ENCODE results near the gene NF2.

The NF2 gene

GRCh38 chr22:29732883-29733282 is 129.4 kb downstream of the NF2 start:
- TF ChIP-seq JUND (IDR thresholded peaks at IDR 0.05; ENCODE audit: low read depth), result no peak
- no peak for DNase-seq (ENCODE audit: low read depth in 1 of 2, low spot score in 1 of 2)
- in situ Hi-C loops (cut with HindIII; ENCODE audit: low pct_unique_long_range_greater_than_20kb, low sequenced_read_pairs), result no loop called here

GRCh38 chr22:29733362-29734201 is 130.1 kb downstream of the NF2 start:
- peak in 1 of 2 experiments; percentile 33 for DNase-seq (ENCODE audit: low read depth in 1 of 2, low spot score in 1 of 2)
- in situ Hi-C loops (cut with HindIII; ENCODE audit: low pct_unique_long_range_greater_than_20kb, low sequenced_read_pairs), result no loop called here
- TF ChIP-seq JUND (IDR thresholded peaks at IDR 0.05; ENCODE audit: low read depth), result no peak

GRCh38 chr22:29734406-29734805 is 131.0 kb downstream of the NF2 start:
- in situ Hi-C loops (cut with HindIII; ENCODE audit: low pct_unique_long_range_greater_than_20kb, low sequenced_read_pairs), result no loop called here
- DNase-seq (ENCODE audit: low read depth in 1 of 2, low spot score in 1 of 2), result no peak
- TF ChIP-seq JUND (IDR thresholded peaks at IDR 0.05; ENCODE audit: low read depth), result no peak

- TF ChIP-seq JUND (IDR thresholded peaks at IDR 0.05; ENCODE audit: low read depth), result no peak
- in situ Hi-C loops (cut with HindIII; ENCODE audit: low pct_unique_long_range_greater_than_20kb, low sequenced_read_pairs), result no loop called here
- DNase-seq (ENCODE audit: low read depth in 1 of 2, low spot score in 1 of 2), result no peak
Observed at GRCh38 chr22:29734838-29735237, 131.4 kb downstream of the NF2 start.

- TF ChIP-seq JUND (IDR thresholded peaks at IDR 0.05; ENCODE audit: low read depth), result no peak
- DNase-seq (ENCODE audit: low read depth in 1 of 2, low spot score in 1 of 2), result no peak
- in situ Hi-C loops (cut with HindIII; ENCODE audit: low pct_unique_long_range_greater_than_20kb, low sequenced_read_pairs), result no loop called here
Observed at GRCh38 chr22:29735416-29735815, 132.0 kb downstream of the NF2 start.

- in situ Hi-C loops (cut with HindIII; ENCODE audit: low pct_unique_long_range_greater_than_20kb, low sequenced_read_pairs), result no loop called here
- no peak for DNase-seq (ENCODE audit: low read depth in 1 of 2, low spot score in 1 of 2)
- TF ChIP-seq JUND (IDR thresholded peaks at IDR 0.05; ENCODE audit: low read depth), result no peak
Observed at GRCh38 chr22:29737251-29738117, 134.1 kb downstream of the NF2 start.

GRCh38 chr22:29738118-29738815 is 134.8 kb downstream of the NF2 start:
- in situ Hi-C loops (cut with HindIII; ENCODE audit: low pct_unique_long_range_greater_than_20kb, low sequenced_read_pairs), result no loop called here
- no peak for DNase-seq (ENCODE audit: low read depth in 1 of 2, low spot score in 1 of 2)
- no peak for TF ChIP-seq JUND (IDR thresholded peaks at IDR 0.05; ENCODE audit: low read depth)

- in situ Hi-C loops (cut with HindIII; ENCODE audit: low pct_unique_long_range_greater_than_20kb, low sequenced_read_pairs), result no loop called here
- no peak for DNase-seq (ENCODE audit: low read depth in 1 of 2, low spot score in 1 of 2)
- no peak for TF ChIP-seq JUND (IDR thresholded peaks at IDR 0.05; ENCODE audit: low read depth)
Observed at GRCh38 chr22:29739346-29739875, 136.0 kb downstream of the NF2 start.

GRCh38 chr22:29740216-29740615 is 136.8 kb downstream of the NF2 start:
- in situ Hi-C loops (cut with HindIII; ENCODE audit: low pct_unique_long_range_greater_than_20kb, low sequenced_read_pairs), result no loop called here

GRCh38 chr22:29741926-29742325 is 138.5 kb downstream of the NF2 start:
- DNase-seq (ENCODE audit: low read depth in 1 of 2, low spot score in 1 of 2), result no peak
- in situ Hi-C loops (cut with HindIII; ENCODE audit: low pct_unique_long_range_greater_than_20kb, low sequenced_read_pairs), result no loop called here
- TF ChIP-seq JUND (IDR thresholded peaks at IDR 0.05; ENCODE audit: low read depth), result no peak

More at GRCh38 chr22:29740216-29740615, 136.8 kb downstream of the NF2 start:
- no peak for DNase-seq (ENCODE audit: low read depth in 1 of 2, low spot score in 1 of 2)
- TF ChIP-seq JUND (IDR thresholded peaks at IDR 0.05; ENCODE audit: low read depth), result no peak

GRCh38 chr22:29742326-29742725 is 138.9 kb downstream of the NF2 start:
- in situ Hi-C loops (cut with HindIII; ENCODE audit: low pct_unique_long_range_greater_than_20kb, low sequenced_read_pairs), result no loop called here
- no peak for DNase-seq (ENCODE audit: low read depth in 1 of 2, low spot score in 1 of 2)
- TF ChIP-seq JUND (IDR thresholded peaks at IDR 0.05; ENCODE audit: low read depth), result no peak

GRCh38 chr22:29744902-29745301 is 141.5 kb downstream of the NF2 start:
- DNase-seq (ENCODE audit: low read depth in 1 of 2, low spot score in 1 of 2), result peak in 1 of 2 experiments; percentile 36
- TF ChIP-seq JUND (IDR thresholded peaks at IDR 0.05; ENCODE audit: low read depth), result no peak
- in situ Hi-C loops (cut with HindIII; ENCODE audit: low pct_unique_long_range_greater_than_20kb, low sequenced_read_pairs), result no loop called here
